Mucosa of descending colon (tissue), 3 donors: ENCODE data around the gene KCNJ8. TPM values are rescaled to one million over a fixed set of nuclear protein-coding genes. Genes with fewer than 3 reads are reported as not detected.
"Not testable (repeated sequence)": the region's sequence is repeated elsewhere in the genome, so short reads cannot be mapped to it uniquely, and the experiment has no call there.

Experiments used
- ATAC-seq: fragments of 200-7000 bp; cut with Tn5 transposase; one replicate; pipeline ENCODE4 v1.9.1; 2020; ENCODE audit warnings: mild to moderate bottlenecking, moderate library complexity
- DNase-seq, 3 donors: peaks; one replicate each; pipeline ENCODE4 v3.0.0-alpha.2; 2020
- H3K36me3 ChIP-seq: fragments of 200-600 bp; one replicate; pipeline ENCODE4 v1.8.0; 2021; ENCODE audit warnings: low read depth, mild to moderate bottlenecking
- H3K4me1 ChIP-seq: fragments of 200-600 bp; one replicate; pipeline ENCODE4 v1.8.0; 2021; ENCODE audit warnings: low read depth, mild to moderate bottlenecking
- H3K4me3 ChIP-seq: fragments of 200-600 bp; one replicate; pipeline ENCODE4 v1.8.0; 2021; ENCODE audit warnings: mild to moderate bottlenecking
- H3K9me3 ChIP-seq: fragments of 200-600 bp; one replicate; pipeline ENCODE4 v1.8.0; 2021; ENCODE audit warnings: mild to moderate bottlenecking
- intact Hi-C, 2 donors: fragments of 100-400 bp; cut with DNase I in 1 of 2; cut with micrococcal nuclease in 1 of 2; formaldehyde crosslinking; loops; one replicate each; pipeline versions ENCODE4 v1.11.0 to v1.11.1; 2022; cut with DNase I, micrococcal nuclease
- total RNA-seq, 3 donors: library from RNA; stranded (reverse); fragmentation: NEBNext Ultra II Directional in 2 of 3; extraction: Animal tissue kit (Norgen Biotek cat#: 25700) in 2 of 3; gene quantifications; one replicate each; pipeline versions ENCODE4 v1.2.1 to v1.2.4, GENCODE V29; 2021 to 2023
- TF ChIP-seq, protein P1 (sequence below): fragments of 200-600 bp; IDR thresholded peaks from one replicate; pipeline ENCODE4 v1.8.0; 2022; ENCODE audit warnings: antibody characterized with exemption, mild to moderate bottlenecking
- donor health status: DM: no; HTN: no; CAD: no; lungs with moderate emphysema.
- donor health status: DM: no; HTN: no; CAD: no.
- donor health status: DM: no; HTN: yes; CAD: no.

KCNJ8 gene
- total RNA-seq, 3 donors from 2014 or later, result 0.96 to 15.3 (median 1.8) TPM

DNA sequence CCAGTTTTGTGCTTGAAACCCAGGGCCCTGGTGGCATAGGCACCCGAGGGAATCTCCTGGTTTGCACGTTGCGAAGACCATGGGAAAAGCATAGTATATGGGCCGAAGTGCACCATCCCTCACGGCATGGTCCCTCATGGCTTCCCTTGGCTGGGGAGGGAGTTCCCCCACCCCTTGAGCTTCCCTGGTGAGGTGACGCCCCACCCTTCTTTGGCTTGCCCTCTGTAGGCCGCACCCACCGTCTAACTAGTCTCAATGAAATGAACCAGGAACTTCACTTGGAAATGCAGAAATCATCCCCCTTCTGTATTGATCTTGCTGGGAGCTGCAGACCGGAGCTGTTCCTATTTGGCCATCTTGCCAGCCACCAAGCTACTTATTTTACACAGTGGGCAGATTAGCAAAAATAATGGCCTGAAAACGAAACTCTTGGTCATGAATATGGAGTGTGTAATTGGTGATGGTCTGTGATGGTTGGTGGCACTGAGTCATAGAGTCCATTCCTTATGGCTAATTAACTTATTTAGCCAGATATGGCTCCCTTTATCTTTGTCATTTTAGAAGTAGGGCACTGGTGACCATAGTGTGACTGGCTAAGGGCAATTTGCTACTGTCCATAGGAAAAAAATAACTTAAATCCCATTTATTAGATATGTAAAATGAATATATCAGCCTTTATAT lies 21.3 kb upstream of the KCNJ8 start:
- no peak overlapping the region for H3K4me3 ChIP-seq
- H3K4me1 ChIP-seq, result no peaks in the 10 kb centered on the region
- H3K9me3 ChIP-seq, result no peaks in the 10 kb centered on the region
- intact Hi-C loops, result no loop called here
- no peaks in the 10 kb centered on the region for H3K36me3 ChIP-seq
- DNase-seq (peak in 1 of 3 donors; percentile 15), ATAC-seq (no peak)
- TF ChIP-seq, protein P1, sequence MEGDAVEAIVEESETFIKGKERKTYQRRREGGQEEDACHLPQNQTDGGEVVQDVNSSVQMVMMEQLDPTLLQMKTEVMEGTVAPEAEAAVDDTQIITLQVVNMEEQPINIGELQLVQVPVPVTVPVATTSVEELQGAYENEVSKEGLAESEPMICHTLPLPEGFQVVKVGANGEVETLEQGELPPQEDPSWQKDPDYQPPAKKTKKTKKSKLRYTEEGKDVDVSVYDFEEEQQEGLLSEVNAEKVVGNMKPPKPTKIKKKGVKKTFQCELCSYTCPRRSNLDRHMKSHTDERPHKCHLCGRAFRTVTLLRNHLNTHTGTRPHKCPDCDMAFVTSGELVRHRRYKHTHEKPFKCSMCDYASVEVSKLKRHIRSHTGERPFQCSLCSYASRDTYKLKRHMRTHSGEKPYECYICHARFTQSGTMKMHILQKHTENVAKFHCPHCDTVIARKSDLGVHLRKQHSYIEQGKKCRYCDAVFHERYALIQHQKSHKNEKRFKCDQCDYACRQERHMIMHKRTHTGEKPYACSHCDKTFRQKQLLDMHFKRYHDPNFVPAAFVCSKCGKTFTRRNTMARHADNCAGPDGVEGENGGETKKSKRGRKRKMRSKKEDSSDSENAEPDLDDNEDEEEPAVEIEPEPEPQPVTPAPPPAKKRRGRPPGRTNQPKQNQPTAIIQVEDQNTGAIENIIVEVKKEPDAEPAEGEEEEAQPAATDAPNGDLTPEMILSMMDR, result no peak

DNA sequence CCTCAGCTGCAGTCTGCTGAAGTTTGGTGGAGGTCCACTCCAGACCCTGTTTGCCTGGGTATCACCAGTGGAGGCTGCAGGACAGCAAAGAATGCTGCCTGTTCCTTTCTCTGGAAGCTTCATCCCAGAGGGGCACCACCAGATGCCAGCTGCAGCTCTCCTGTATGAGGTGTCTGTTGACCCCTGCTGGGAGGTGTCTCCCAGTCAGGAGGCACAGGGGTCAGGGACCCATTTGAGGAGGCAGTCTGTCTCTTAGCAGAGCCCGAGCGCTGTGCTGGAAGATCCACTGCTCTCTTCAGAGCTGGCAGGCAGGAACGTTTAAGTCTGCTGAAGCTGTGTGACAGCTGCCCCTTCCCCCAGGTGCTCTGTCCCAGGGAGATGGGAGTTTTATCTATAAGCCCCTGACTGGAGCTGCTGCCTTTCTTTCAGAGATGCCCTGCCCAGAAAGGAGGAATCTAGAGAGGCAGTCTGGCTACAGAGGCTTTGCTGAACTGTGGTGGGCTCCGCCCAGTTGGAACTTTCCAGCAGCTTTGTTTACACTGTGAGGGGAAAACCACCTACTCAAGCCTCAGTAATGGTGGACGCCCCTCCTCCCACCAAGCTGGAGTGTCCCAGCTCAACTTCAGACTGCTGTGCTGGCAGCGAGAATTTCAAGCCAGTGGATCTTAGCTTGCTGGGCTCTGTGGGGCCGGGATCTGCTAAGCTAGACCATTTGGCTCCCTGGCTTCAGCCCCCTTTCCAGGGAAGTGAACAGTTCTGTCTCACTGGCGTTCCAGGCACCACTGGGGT lies 20.5 kb upstream of the KCNJ8 start:
- intact Hi-C loops, result not testable (repeated sequence)

DNA sequence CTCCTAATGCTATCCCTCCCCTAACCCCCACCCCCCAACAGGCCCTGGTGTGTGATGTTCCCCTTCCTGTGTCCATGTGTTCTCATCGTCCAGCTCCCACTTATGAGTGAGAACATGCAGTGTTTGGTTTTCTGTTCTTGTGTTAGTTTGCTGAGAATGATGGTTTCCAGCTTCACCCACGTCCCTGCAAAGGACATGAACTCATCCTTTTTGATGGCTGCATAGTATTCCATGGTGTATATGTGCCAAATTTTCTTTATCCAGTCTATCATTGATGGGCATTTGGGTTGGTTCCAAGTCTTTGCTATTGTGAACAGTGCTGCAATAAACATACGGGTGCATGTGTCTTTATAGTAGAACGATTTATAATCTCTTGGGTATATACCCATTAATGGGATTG lies 15.2 kb upstream of the KCNJ8 start:
- H3K36me3 ChIP-seq, intact Hi-C loops, ATAC-seq: not testable (repeated sequence)

More for the DNA sequence above, 20.5 kb upstream of the KCNJ8 start:
- not testable (repeated sequence) for H3K4me1 ChIP-seq, H3K9me3 ChIP-seq, H3K4me3 ChIP-seq, ATAC-seq, H3K36me3 ChIP-seq
- DNase-seq, result peak in 1 of 3 donors; percentile 17

DNA sequence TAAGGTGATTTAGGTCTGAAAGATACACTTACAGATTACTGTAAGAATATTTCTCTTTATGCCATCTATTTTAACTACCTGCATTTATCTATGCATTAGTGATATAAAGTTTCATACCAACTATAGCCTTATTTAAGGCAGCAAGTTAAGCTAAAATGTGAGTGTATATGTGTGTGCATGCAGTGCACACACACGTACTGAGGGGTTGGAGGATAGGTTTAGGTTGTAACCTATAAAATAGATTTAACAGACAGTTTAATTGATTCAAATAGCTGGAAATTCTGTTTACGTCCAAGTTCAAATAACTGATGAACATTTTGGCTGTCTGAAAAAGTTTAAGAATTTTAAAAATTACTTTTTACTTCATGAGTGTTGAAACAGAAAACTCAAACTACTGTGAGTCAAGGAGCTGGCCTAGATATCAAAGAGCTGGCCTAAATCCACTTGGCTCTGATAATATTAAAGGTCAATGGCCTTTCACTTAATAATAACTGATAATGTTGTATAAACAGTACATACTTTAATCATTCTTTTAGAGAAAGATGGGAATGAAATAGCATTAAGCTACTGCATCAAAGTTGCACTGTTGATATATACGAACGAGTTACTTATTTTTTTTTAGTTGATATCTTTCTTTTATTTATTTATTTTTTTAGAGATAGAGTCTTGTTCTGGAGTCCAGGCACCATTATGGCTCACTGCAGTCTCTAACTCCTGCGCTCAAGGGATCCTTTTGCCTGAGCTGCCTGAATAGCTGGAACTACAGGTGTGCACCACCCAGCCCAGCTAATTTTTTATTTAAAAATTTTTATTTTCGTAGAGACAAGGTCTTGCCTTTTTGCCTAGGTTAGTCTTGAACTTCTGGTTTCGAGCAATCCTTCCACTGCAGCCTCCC lies 13.8 kb upstream of the KCNJ8 start:
- Histone ChIP-seq H3K4me3 (no peak overlapping the region), H3K9me3 (no peaks in the 10 kb centered on the region), H3K36me3 (no peaks in the 10 kb centered on the region), H3K4me1 (no peaks in the 10 kb centered on the region)
- DNase-seq (no peak), ATAC-seq (no peak)
- intact Hi-C loops, result no loop called here
- TF ChIP-seq, protein P1, result no peak

More for the DNA sequence above, 15.2 kb upstream of the KCNJ8 start:
- H3K4me3 ChIP-seq, H3K4me1 ChIP-seq, DNase-seq, H3K9me3 ChIP-seq: not testable (repeated sequence)

DNA sequence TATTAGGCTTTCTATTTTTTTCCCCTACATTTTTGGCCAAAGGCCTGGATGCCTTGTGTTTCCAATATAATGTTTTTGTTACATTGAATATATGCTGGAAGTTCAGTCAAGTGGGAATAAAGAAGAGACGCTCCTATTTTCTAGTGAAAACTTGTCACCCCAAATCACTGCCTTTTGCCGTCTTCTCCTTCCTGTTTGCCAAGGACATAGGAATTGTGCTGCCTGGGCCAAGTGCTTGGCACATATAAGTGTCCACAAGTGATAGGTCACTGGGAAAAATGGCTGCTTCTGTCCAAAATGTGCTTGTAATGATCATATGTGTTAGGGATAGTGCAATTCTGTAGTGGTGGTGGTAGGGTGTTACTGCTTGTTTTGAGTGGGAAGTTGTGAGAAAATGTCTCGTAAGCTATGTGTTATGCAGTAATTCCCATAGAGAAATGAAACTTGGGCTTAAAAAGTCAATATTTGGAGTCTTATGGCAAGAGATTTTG lies 11.6 kb upstream of the KCNJ8 start:
- DNase-seq (no peak), ATAC-seq (no peak)
- no peaks in the 10 kb centered on the region for H3K9me3 ChIP-seq
- no peaks in the 10 kb centered on the region for H3K4me1 ChIP-seq
- H3K4me3 ChIP-seq, result no peak overlapping the region
- TF ChIP-seq, protein P1, result no peak
- intact Hi-C loops, result no loop called here
- no peaks in the 10 kb centered on the region for H3K36me3 ChIP-seq

DNA sequence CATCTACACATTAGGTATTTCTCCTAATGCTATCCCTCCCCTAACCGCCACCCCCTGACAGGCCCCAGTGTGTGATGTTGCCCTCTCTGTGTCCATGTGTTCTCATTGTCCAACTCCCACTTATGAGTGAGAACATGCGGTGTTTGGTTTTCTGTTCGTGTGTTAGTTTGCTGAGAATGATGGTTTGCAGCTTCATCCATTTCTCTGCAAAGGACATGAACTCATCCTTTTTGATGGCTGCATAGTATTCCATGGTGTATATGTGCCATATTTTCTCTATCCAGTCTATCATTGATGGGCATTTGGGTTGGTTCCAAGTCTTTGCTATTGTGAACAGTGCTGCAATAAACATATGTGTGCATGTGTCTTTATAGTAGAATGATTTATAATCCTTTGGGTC lies 8.2 kb upstream of the KCNJ8 start:
- H3K36me3 ChIP-seq, H3K4me1 ChIP-seq, intact Hi-C loops, DNase-seq, H3K4me3 ChIP-seq, H3K9me3 ChIP-seq, ATAC-seq: not testable (repeated sequence)
